HG03064 (cell line): Measurements from ENCODE around the gene CCL21.

Source experiments
- ATAC-seq: cut with Tn5 transposase; IDR thresholded peaks from one replicate; pipeline ENCODE4 v1.9.1; 2021; ENCODE audit warnings: low read depth; ENCODE audit not compliant: unreplicated experiment

CCL21 gene

GRCh38 chr9:34709196-34709978 lies 549 bp downstream of the CCL21 start:
- no peak for ATAC-seq

GRCh38 chr9:34707130-34707529 lies 2.8 kb downstream of the CCL21 start:
- no peak for ATAC-seq

- no peak for ATAC-seq
These were observed 7.9 kb downstream of the CCL21 start for GRCh38 chr9:34701769-34702736.

- no peak for ATAC-seq
These were observed 8.7 kb downstream of the CCL21 start for GRCh38 chr9:34701023-34701768.

GRCh38 chr9:34694811-34695210 lies 15.1 kb downstream of the CCL21 start:
- no peak for ATAC-seq

GRCh38 chr9:34693560-34693959 lies 16.4 kb downstream of the CCL21 start:
- no peak for ATAC-seq

- no peak for ATAC-seq
These were observed 18.0 kb downstream of the CCL21 start for GRCh38 chr9:34691936-34692315.

GRCh38 chr9:34690983-34691935 lies 18.7 kb downstream of the CCL21 start, which contains the start of gene CCL19:
Gene CCL19 (minus strand): TSS chr9:34691276. CDS start chr9:34691139, 137 bp downstream.
- ATAC-seq = no peak

- no peak for ATAC-seq
These were observed 20.4 kb downstream of the CCL21 start for GRCh38 chr9:34689512-34689911.

- no peak for ATAC-seq
These were observed 20.8 kb downstream of the CCL21 start for GRCh38 chr9:34689116-34689470.

GRCh38 chr9:34688329-34689115 lies 21.4 kb downstream of the CCL21 start:
- no peak for ATAC-seq

- ATAC-seq = no peak
These were observed 22.5 kb downstream of the CCL21 start for GRCh38 chr9:34687276-34688030.

GRCh38 chr9:34686732-34687131 lies 23.2 kb downstream of the CCL21 start:
- no peak for ATAC-seq

- no peak for ATAC-seq
These were observed 23.7 kb downstream of the CCL21 start for GRCh38 chr9:34686231-34686630.

- no peak for ATAC-seq
These were observed 24.3 kb downstream of the CCL21 start for GRCh38 chr9:34685591-34685990.

GRCh38 chr9:34684816-34685215 lies 25.1 kb downstream of the CCL21 start:
- no peak for ATAC-seq

GRCh38 chr9:34684145-34684544 lies 25.8 kb downstream of the CCL21 start:
- ATAC-seq = no peak

GRCh38 chr9:34675869-34676268 lies 34.1 kb downstream of the CCL21 start:
- no peak for ATAC-seq
